ENCODE measurements around the gene DAD1. TPM values are rescaled to one million over a fixed set of nuclear protein-coding genes. Genes with fewer than 3 reads are reported as not detected.

Gene DAD1
- total RNA-seq, 4 donors from 2014 or later, result 31.4 to 154 (median 141) TPM

DNA sequence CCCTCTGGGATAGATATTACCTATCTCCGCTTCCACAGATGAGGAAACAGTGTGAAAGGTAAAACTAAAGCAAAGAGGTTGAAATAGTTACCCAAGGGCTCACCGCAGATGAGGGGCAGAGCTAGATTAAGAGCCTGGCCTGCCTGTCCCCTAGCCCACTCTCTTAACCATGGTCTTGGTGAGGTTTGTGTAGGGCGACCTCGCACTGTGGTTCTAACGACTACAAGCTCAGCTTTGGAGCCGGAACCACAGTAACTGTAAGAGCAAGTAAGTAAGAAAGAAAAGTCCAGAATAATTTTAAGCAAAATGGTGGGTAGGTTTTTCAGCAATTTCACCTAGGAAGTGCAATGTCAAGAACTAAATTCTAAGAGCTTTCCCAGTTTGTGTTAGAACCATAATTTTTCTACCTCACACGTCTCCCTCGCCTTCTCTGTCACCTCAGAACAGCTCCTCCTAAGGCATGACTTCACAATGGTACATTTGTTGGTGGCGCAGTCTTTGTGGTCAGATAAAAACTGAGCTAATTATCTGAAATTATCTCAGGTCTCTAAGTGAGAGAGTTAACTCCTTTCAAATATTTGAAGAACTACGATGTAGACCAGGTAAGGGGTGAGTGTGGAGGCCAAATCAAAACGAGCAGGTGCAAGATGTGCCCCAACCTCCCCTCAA, 64.8 kb downstream of the DAD1 start:
- no peaks in the 10 kb centered on the region for H3K27me3 ChIP-seq
- TF ChIP-seq POLR2AphosphoS5 (IDR thresholded peaks at IDR 0.05), result no peak
- TF ChIP-seq POLR2A (IDR thresholded peaks at IDR 0.05), result no peak
- TF ChIP-seq EP300 (IDR thresholded peaks at IDR 0.05; ENCODE audit: low read depth), result no peak
- TF ChIP-seq CTCF (IDR thresholded peaks at IDR 0.05), result no peak
- in situ Hi-C loops (cut with MboI; ENCODE audit: low pct_ligation_motif_present in 1 of 4, low pct_unique_long_range_greater_than_20kb in 1 of 4, low sequenced_read_pairs in 3 of 4), result no loop called here
- H3K4me1 ChIP-seq, result peaks cover 0 to 19% (median 7%) of the 10 kb centered on the region in 4 donors
- no peaks in the 10 kb centered on the region for H3K36me3 ChIP-seq
- H3K27ac ChIP-seq, result peak overlapping the region in 2 of 4 donors; percentile 2 to 41
- intact Hi-C loops (cut with DNase I; ENCODE audit: low total_unique reads), result no loop called here
- H3K4me3 ChIP-seq, result no peak overlapping the region
- DNase-seq, result no peak
- H3K9me3 ChIP-seq, result no peaks in the 10 kb centered on the region
- 67 to 77% methylated on average over 4 to 11 of the region's 11 CpGs for WGBS, 2 donors (ENCODE audit: low coverage in 1 of 2)

- Histone ChIP-seq H3K9me3 (no peaks in the 10 kb centered on the region), H3K27ac (peak overlapping the region in 1 of 4 donors; percentile 41), H3K36me3 (no peaks in the 10 kb centered on the region), H3K27me3 (no peaks in the 10 kb centered on the region), H3K4me1 (peaks cover 0 to 19% (median 7%) of the 10 kb centered on the region in 4 donors), H3K4me3 (no peak overlapping the region)
- DNase-seq, result no peak
- TF ChIP-seq CTCF (IDR thresholded peaks at IDR 0.05) (no peak), EP300 (IDR thresholded peaks at IDR 0.05; ENCODE audit: low read depth) (no peak), POLR2AphosphoS5 (IDR thresholded peaks at IDR 0.05) (no peak), POLR2A (IDR thresholded peaks at IDR 0.05) (no peak)
- in situ Hi-C loops (cut with MboI; ENCODE audit: low pct_ligation_motif_present in 1 of 4, low pct_unique_long_range_greater_than_20kb in 1 of 4, low sequenced_read_pairs in 3 of 4), result no loop called here
- intact Hi-C loops (cut with DNase I; ENCODE audit: low total_unique reads), result no loop called here
Observed at GRCh38 chr14:22523283-22523682, 65.7 kb downstream of the DAD1 start.

DNA sequence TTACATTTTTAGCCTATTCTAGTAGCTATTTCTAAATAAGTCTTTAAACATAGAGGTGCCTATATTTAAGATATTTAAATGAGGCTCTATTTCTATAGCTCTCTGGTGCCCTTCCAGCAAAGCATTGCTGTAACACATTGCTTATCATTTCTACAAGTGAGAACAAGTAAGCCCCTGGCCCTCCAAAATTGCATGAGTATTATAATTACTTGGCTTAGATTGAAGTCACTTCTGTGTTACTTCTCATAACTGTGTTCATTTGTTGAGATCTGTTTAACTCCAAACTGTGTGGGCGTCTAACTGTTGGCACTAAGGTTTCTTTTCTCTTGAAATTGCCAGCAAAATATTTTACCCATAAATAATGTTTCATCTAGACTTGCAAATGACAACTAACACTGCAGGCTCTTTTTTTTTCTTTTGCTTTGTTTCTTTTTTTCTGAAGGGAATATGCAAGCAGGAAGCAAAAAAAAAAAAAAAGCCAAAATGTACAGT, 66.5 kb downstream of the DAD1 start:
- Histone ChIP-seq H3K36me3 (no peaks in the 10 kb centered on the region), H3K4me3 (no peak overlapping the region), H3K9me3 (no peaks in the 10 kb centered on the region), H3K27me3 (no peaks in the 10 kb centered on the region), H3K27ac (peak overlapping the region in 3 of 4 donors; percentile 12 to 41 (median 32)), H3K4me1 (peaks cover 0 to 19% (median 7%) of the 10 kb centered on the region in 4 donors)
- intact Hi-C loops (cut with DNase I; ENCODE audit: low total_unique reads), result no loop called here
- in situ Hi-C loops (cut with MboI; ENCODE audit: low pct_ligation_motif_present in 1 of 4, low pct_unique_long_range_greater_than_20kb in 1 of 4, low sequenced_read_pairs in 3 of 4), result no loop called here
- WGBS, 2 donors (ENCODE audit: low coverage in 1 of 2), result 56 to 64% methylated on average over 1 of the region's 1 CpG
- TF ChIP-seq POLR2A (IDR thresholded peaks at IDR 0.05), result no peak
- TF ChIP-seq POLR2AphosphoS5 (IDR thresholded peaks at IDR 0.05), result no peak
- no peak for TF ChIP-seq CTCF (IDR thresholded peaks at IDR 0.05)
- TF ChIP-seq EP300 (IDR thresholded peaks at IDR 0.05; ENCODE audit: low read depth), result no peak
- DNase-seq, result no peak

GRCh38 chr14:22521449-22522239, 67.4 kb downstream of the DAD1 start:
- no peaks in the 10 kb centered on the region for H3K9me3 ChIP-seq
- no peaks in the 10 kb centered on the region for H3K27me3 ChIP-seq
- no peak overlapping the region for H3K4me3 ChIP-seq
- in situ Hi-C loops (cut with MboI; ENCODE audit: low pct_ligation_motif_present in 1 of 4, low pct_unique_long_range_greater_than_20kb in 1 of 4, low sequenced_read_pairs in 3 of 4), result no loop called here
- TF ChIP-seq POLR2AphosphoS5 (IDR thresholded peaks at IDR 0.05) (no peak), CTCF (IDR thresholded peaks at IDR 0.05) (no peak), POLR2A (IDR thresholded peaks at IDR 0.05) (no peak), EP300 (IDR thresholded peaks at IDR 0.05; ENCODE audit: low read depth) (no peak)
- peak overlapping the region; percentile 12 to 59 (median 44) for H3K27ac ChIP-seq
- peaks cover 0 to 19% (median 7%) of the 10 kb centered on the region in 4 donors for H3K4me1 ChIP-seq
- no peaks in the 10 kb centered on the region for H3K36me3 ChIP-seq
- intact Hi-C loops (cut with DNase I; ENCODE audit: low total_unique reads), result no loop called here
- 55 to 57% methylated on average over 4 of the region's 4 CpGs for WGBS, 2 donors (ENCODE audit: low coverage in 1 of 2)
- no peak for DNase-seq

Measured in transverse colon (tissue), 4 donors.